CD4-positive, alpha-beta T cell treated with Interferon alpha-2 for 1 hour (primary cell): ENCODE data around the gene CDIPT.
"Not testable (repeated sequence)": the region's sequence is repeated elsewhere in the genome, so short reads cannot be mapped to it uniquely, and the experiment has no call there.

Experiments
- DNase-seq, 2 donors: peaks; one replicate each; pipeline ENCODE4 v3.0.0-alpha.2; 2020 to 2022

Gene CDIPT

DNA sequence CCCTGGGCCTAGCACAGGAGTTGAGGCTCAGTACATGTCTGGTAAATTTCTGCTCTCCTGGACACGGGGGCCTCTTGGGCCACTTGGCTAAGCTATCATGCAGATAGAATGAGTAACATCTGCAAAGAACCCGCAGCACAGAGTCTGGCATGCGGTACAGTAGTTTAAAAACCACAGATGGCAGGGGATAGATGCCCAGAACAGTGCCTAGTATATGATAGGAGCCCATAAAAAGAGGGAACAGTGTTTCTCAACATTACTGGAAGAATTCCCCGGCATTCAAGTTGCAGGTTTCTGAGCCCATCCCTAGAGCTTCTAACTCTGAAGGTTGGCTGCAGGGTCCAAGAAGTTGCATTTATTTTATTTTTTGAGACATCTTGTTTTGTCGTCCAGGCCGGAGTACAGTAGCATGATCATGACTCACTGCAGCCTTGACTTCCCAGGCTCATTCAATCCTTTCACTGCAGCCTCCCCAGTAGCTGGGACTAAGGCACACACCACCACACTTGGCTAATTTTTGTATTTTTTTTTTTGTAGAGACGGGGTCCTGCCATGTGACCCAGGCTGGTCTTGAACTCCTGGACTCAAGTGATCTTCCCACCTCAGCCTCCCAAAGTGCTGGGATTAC is 5.8 kb downstream of the CDIPT start:
- DNase-seq, result no peak

DNA sequence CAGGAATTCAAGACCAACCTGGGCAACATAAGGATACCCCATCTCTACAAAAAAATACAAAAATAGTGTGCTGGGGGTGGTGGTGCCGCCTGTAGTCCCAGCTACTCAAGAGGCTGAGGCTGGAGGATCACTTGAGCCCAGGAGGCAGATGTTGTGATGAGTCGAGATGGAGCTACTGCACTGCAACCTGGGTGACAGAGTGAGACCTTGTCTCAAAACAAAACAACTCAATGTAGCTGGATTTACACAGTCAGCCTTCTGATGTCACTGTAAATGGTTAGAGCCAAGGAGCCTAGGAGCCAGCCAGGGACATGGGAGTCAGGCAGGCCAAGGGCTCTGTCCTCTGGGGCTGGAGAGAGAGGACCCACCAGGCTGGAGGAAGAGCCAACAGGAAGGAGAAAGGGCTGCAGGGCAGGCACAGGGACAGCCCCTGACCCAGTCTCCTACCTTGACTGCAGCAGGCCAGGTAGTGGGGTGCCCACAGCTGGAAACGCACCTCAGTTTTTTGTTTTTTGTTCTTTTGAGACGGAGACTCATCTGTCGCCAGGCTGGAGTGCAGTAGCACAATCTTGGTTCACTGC is 8.4 kb downstream of the CDIPT start:
- DNase-seq, result no peak

DNA sequence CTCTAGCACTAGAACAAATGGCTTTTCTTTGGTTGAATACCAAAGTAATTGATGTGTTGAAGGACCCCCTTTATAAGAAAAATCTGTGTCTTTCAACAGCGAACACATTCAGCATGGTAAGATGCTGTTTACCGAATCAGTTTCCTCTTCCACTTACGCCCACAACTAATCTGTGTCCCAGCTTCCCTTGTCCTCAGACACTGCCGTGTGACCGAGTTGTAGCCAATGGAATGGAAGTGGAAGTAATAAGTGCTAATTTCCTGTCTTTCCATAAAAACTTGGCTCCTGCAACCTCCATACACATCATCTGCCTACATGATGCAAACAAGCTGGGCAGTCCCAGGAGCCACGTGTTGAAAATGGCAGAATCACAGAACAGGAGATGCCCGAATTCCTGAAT is 10.4 kb downstream of the CDIPT start:
- DNase-seq, result no peak

DNA sequence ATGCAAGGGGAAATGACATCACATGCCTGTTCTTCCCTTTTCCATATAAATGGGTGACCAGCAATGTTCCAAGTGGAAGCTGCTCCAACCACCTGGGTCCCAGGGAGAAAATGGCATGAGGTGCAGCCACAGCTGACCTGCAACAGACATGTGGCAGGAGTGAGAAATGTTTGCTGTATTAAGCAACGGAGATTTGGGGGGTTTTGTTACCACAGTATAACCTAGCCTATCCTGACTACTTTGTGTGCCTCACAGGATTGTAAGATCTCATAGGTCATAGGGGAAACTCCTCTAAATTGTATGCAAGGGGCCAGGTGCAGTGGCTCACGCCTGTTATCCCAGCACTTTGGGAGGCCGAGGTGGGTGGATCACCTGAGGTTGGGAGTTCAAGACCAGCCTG is 12.0 kb downstream of the CDIPT start:
- no peak for DNase-seq

DNA sequence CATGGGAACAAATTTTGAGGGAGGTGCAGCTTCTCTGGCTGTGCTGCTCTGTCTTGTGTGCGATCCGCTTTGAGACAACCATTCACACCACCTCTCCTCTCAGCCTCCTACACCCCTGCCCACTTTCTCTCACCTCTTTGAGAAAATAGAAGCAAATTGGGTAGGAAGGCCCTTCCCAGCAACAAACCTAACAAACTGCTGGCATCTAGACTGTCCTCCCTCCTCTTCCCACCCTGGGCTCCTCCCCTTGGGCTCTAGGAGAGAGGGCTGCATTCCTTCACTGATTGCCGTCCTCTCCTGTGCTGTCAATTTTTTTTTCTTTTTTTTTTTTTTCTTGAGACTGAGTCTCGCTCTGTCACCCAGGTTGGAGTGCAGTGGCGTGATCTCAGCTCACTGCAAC is 13.5 kb downstream of the CDIPT start:
- no peak for DNase-seq

DNA sequence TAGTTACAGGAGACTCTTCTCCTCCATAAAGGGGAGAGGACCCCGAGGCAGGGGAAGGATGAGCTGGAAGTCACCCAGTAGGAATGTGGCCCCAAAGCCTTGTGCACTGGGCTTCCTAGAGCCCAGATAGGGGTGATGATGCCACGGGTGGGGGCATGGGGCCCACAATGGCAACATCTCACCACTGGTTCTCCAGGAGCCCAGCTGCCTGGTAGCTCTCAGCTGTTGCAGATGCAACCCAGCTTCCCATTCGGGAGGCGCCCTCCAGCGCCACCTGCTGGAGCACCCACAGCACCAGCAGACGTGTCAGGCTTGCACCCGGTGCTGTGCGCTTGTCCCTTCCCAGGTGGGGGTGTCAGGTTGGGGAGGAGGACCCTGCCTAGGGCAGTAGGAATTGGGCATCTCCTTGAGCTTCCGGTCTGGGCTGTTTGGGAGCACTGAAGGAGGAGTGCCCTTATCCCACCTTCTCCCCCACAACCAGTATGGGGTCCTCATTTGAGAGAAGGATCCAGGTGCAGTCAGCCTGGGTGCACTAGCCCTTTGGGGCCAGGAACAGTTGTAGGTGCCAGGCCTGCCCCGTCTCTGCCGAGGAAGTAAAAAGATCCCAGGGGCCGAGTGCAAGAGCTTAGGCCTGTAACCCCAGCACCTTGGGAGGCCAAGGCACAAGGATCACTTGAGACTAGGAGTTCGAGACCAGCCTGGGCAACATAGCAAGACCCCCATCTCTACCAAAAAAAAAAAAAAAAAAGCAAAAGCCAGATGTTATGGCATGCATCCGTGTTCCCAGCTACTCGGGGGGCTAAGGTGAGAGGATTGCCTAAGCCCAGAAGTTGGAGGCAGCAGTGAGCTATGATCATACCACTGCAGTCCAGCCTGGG is 14.4 kb downstream of the CDIPT start:
- DNase-seq, result peak; percentile 81 to 84

DNA sequence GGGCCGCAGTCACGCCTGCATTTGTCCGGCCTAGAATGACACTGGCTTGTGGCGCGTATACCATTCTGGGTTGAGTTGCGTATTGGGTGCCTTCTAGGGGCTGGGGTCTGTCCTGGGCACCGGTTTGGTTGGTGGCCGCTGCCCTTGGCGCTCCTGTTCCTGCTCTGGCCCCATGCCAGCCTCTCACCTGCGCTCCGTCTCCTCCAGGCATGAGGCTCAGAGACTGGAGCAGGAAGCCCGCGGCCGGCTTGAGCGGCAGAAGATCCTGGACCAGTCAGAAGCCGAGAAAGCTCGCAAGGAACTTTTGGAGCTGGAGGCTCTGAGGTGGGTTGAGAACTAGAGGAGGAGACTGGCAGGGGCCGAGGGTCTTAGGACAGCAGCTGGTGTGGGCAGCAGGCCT is 17.4 kb downstream of the CDIPT start:
- no peak for DNase-seq

DNA sequence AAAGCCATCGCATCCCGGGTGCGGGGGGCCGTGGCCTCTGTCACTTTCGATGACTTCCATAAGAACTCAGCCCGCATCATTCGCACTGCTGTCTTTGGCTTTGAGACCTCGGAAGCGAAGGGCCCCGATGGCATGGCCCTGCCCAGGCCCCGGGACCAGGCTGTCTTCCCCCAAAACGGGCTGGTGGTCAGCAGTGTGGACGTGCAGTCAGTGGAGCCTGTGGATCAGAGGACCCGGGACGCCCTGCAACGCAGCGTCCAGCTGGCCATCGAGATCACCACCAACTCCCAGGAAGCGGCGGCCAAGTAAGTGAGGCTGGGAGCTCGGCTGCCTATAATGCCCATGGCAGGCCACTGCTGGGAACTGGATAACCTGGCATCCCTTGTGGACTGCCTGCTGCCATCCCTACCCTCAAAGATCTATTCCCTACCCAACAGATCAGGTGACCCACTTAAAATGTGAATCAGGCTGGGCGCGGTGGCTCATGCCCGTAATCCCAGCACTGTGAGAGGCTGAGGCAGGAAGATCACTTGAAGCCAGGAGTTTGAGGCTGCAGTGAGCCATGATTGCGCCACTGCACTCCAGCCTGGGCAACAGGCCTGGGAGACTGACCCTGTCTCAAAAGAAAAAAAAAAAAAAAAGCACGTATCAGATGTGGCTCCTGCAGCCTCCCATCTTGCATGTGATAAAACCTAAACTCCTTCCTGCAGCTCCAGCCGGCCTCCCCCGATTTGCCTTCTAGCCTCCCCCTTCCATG is 18.3 kb downstream of the CDIPT start:
- no peak for DNase-seq

DNA sequence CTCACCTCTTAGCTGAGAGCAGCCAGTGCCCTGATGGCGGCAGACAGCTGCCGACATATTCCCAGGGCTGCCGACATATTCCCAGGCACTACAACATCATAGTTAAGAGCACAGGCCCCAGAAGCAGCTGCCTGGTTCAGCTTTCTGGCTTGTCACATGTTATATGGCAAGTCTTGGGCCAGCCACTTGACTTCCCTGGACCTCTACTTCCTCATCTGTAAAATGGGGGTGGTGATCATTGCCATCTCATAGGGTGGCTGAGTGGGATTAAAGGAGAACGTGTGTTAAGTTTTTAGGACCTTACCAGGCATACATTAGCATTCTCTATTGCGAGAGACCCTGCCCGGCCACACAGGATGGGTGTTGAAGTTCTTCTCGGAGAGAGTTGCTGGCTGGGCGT is 19.1 kb downstream of the CDIPT start:
- no peak for DNase-seq

DNA sequence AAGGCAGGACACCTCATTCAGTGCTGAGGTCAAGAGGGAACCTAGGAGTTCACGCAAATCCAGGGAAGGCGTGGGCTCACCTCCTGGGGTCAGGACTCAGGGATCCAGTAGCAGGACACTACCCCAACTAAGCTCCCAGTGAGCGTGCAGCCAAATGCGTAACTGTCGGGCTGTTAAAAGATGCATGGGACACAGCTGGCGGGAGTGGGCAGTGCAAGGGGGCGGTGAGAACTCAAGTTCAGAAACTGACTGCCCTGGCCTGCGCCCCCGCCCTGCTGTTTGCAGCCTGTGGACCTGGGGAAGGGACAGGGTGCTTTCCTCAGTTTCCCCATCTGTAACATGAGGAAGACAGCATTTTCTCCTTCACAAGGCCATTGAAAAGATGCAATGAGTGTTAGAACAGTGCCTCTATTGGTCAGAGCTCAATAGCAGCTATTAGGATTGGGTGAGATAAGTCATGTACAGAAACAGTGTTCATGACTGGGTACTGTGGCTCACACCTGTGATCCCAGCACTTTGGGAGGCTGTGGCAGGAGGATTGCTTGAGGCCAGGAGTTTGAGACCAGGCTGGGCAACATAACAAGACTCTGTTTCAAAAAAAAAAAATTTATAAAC is 20.2 kb downstream of the CDIPT start:
- no peak for DNase-seq

DNA sequence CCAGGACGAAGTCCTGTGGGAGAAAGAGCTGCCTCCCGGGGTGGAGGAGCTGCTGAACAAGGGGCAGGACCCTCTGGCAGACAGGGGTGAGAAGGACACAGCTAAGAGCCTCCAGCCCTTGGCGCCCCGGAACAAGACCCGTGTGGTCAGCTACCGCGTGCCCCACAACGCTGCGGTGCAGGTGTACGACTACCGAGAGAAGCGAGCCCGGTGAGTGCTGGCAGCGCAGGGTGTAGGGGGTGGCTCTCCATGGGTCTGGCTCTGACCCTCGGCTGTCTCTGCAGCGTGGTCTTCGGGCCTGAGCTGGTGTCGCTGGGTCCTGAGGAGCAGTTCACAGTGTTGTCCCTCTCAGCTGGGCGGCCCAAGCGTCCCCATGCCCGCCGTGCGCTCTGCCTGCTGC is 21.4 kb downstream of the CDIPT start:
- no peak for DNase-seq

DNA sequence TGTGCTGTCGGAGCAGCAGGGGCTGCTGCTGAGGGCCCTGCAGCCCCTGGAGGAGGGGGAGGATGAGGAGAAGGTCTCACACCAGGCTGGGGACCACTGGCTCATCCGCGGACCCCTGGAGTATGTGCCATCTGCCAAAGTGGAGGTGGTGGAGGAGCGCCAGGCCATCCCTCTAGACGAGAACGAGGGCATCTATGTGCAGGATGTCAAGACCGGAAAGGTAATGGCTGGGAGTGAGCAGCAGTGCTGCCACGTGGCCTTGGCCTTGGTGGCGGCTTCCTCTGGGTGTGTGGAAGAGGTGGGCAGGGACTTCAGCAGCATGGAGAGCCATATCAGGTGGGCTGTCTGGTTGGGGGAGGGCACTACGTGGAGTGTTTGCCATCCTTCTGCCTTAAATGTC is 22.8 kb downstream of the CDIPT start:
- no peak for DNase-seq

DNA sequence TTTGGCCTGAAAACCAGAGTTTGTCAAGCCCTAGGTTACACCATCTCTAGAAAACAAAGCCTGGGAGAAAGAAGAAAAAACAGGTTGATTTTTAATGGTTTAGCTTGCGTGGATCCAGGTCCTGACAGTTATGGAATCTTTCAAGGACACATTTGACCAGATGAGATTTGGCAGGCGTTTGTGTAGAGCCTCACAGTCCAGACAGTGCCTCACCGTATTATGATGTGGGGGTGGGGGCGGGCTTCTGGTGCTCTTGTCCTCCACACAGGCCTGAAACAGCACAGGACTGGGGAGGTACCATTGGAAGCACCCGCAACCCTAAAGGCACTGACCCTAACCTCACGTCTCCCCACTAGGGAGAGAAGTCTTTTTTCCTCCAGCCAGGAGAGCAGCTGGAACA is 23.2 kb downstream of the CDIPT start:
- no peak for DNase-seq

DNA sequence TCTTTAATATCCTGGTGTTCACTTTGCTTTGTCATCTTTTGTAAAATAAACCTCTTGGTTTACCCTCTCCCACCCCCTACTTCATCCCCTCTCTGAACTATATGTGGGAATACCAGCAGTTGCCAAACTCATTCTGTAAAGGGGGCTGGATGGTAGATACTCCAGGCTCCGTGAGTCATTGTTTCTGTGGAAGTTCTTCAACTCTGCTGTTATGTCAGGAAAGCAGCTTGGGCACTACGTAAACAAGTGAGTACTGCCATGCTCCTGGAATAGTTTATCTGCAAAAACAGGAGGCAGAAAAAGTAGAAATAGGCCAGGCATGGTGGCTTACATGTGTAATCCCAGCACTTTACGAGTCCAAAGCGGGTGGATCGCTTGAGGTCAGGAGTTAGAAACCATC is 25.2 kb downstream of the CDIPT start:
- no peak for DNase-seq

DNA sequence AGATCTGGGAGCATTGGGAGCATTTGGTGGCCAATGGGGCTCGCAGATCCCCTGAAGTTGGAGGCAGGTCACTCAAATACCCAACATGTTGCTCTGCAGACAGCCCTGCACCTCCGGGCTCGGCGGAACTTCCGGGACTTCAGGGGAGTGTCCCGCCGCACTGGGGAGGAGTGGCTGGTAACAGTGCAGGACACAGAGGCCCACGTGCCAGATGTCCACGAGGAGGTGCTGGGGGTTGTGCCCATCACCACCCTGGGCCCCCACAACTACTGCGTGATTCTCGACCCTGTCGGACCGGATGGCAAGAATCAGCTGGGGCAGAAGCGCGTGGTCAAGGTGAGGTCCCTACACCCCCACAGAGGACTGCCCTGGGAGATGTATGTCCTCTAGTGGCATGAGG is 26.4 kb downstream of the CDIPT start:
- DNase-seq, result no peak

DNA sequence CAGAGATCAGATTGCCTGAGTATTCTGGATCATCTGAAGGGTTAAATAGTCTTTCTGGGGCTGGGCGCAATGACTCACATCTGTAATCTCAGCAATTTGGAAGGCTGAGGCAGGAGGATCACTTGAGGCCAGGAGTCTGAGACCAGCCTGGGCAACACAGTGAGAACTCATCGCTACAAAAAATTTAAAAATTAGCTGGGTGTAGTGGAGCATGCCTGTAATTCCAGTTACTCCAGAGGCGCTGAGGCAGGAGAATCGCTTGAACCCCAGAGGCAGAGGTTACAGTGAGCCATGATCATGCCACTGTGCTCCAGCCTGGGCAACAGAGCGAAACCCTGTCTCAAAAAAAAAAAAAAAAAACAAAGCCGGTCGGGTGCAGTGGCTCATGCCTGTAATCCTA is 27.1 kb downstream of the CDIPT start:
- no peak for DNase-seq

DNA sequence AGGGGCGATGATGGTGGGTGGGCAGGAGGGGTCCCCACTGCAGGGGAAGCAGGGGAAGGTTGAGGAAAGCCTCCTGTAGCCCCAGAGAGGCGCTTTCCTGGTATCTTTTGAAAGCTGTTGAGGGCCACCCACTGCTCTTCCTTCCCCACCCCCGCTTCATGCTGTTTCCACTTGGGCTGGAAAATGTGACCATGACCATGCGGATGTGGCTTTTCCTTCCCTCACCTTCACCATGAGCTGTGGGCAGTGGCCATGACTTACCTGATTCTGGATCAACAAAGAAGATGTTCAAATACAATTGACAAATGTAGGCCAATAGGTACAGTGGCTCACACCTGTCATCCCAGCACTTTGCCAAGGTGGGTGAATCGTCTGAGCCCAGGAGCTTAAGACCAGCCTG is 28.9 kb downstream of the CDIPT start:
- DNase-seq, result no peak

DNA sequence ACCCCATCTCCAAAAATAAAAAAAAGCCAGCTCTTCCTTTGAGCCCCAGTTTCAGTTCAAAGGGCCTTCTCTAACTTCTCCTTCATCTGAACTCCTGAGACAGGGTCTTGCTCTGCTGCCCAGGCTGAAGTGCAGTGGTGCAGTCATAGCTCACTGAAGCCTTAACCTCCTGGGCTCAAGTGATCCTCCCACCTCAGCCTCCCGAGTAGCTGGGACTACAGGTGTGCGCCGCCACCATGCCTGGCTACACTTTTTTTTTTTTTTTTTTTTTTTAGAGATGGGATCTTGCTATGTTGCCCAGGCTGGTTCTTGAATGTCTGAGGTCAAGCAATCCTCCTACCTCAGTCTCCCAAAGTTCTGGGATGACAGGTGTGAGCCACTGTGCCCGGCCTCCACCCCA is 29.8 kb downstream of the CDIPT start:
- not testable (repeated sequence) for DNase-seq

DNA sequence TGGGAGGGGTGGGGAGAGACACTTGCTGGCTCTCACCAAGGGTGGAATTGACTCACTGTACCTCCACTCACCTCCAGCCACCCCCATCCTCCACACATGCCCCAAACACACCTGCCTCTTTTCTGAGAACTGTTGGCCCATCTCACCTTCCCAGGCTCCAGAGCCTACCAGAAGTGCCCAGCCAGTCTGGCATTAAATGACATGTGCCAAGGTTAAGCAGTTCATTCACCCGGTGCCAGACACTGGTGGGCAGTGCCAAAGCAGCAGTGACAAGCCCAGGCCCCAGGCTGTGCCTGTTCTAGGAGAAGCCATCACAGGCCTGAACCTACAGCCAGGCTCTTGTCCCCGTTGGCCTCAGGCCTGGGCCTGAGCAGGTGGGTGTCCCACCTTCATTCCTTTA is 31.5 kb downstream of the CDIPT start:
- DNase-seq, result no peak

DNA sequence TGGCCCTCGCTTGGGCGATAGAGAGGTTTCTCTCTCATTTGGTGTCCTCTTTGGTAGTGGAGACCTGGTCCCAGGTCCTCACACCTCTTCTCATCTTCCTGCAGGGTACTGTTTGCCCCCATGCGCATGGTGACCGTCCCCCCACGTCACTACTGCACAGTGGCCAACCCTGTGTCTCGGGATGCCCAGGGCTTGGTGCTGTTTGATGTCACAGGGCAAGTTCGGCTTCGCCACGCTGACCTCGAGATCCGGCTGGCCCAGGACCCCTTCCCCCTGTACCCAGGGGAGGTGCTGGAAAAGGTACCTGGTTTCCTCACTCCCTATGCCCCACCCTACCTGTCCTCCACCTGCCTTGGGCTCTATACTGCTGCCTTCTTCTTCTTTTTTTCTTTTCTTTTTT is 32.3 kb downstream of the CDIPT start:
- no peak for DNase-seq

DNA sequence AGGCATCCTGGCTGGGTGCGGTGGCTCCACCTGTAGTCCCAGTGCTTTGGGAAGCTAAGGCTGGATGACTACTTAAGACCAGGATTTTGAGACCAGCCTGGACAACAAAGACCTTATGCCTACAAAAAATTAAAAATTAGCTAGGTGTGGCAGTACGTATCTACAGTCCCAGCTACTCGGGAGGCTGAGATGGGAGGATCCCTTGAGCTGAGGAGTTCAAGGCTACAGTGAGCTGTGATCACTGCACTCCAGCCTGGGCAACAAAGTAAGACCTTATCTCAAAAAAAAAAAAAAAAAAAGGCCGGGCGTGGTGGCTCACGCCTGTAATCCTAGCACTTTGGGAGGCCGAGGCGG is 36.7 kb downstream of the CDIPT start:
- DNase-seq, result no peak

DNA sequence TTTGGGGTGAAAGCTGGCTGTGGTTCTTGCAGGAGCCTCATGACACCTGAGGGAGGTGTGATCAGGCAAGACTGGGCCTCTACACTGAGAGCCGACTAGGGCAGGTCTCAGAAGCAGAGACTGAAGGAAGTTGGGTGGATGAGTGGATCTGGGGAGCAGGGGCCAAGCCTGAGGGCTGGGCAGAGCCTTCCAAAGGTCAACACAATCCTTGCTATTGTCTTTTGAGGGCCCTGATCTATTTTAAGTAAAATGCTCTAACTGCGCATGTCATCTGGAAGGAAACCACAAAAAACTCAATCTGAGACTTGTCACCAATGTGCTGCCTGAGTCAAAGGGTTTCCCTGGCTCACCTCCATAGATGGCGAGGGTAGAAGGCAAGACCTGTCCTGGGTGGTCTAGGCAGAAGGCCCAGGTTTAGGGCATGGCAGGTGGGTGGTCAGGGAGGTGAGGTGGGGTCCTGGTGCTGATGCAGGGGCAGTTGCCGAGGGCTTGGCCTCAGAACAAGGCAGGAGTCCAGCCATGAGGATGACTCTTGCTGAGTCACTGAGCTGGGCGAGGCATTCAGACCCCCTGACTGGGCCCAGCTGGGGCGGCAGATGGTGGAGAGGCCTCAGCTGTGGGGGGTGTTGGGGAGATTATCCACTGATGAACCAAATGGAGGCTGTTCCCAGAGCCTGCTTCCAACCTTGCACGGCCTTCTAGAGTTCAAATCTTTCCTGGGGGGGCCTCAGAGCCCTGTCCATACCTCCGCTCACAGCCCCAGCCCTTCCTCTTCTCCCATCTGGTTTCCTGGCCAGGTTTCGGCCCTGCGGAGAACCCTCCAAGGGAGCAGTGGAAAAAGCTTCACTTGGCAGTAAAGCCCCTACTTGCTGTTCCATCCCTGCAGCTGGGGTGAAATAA is 37.6 kb downstream of the CDIPT start:
- peak in 1 of 2 donors; percentile 43 for DNase-seq
